LNCAP (cell line): ENCODE measurements around the gene CAND1.

Experiments used
- CTCF ChIP-seq: fragments of 450-650 bp; IDR thresholded peaks from 2 replicates; pipeline ENCODE4 v1.5.1; 2017; ENCODE audit warnings: mild to moderate bottlenecking

Gene CAND1

GRCh38 chr12:67280088-67280487 is 10.9 kb downstream of the CAND1 start:
- TF ChIP-seq CTCF: no peak

- TF ChIP-seq CTCF: no peak
Measured at GRCh38 chr12:67280572-67280971, 11.4 kb downstream of the CAND1 start.

GRCh38 chr12:67284561-67284960 is 15.4 kb downstream of the CAND1 start:
- TF ChIP-seq CTCF: no peak

GRCh38 chr12:67286257-67286656 is 17.1 kb downstream of the CAND1 start:
- no peak for TF ChIP-seq CTCF

GRCh38 chr12:67287311-67287710 is 18.2 kb downstream of the CAND1 start:
- no peak for TF ChIP-seq CTCF

GRCh38 chr12:67288561-67288960 is 19.4 kb downstream of the CAND1 start:
- no peak for TF ChIP-seq CTCF

GRCh38 chr12:67290378-67290777 is 21.2 kb downstream of the CAND1 start:
- no peak for TF ChIP-seq CTCF

- TF ChIP-seq CTCF: no peak
Measured at GRCh38 chr12:67299526-67299925, 30.4 kb downstream of the CAND1 start.
